Measurements from ENCODE around the gene PHF21A.
"Not testable (repeated sequence)": the region's sequence is repeated elsewhere in the genome, so short reads cannot be mapped to it uniquely, and the experiment has no call there.

The PHF21A gene

DNA sequence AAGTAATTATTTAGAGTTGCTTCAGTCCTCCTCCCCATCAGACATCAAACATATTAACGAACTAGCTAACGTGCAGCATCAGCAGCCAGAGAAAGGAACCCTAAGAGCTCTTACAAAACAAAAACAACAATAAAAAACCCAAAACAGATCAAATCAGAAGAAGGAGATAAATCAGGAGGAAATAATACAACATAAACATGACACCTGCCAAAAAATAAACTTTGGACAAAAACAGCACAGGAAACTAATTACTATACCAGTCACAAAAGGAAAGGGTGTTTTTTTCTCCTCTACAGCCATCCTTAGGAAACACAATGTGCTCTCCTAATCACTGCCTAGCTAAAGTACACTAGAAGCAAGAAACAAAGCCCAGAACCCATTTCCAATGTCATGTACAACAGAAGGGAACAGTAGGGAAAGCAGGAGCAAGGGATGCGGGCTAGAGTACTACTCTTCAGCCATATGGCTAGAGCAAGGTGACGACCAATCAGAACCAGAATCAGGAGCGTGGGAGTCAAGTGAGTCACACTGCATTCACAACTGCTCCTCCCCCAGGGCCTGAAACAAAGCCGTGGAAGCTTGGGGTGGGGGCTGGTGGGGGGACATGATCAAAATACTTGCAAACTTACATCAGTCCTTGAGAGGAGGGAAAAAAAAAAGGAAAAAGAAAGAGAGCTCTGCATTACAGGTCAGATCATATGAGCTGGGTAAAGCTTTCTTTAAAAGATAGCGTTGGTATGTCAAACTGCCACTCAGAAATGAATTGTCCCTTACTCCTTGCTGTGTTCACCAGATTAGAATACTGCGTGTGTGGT lies 138.4 kb downstream of the PHF21A start:
- peak; percentile 85 for DNase-seq (ENCODE audit: low read depth)

DNA sequence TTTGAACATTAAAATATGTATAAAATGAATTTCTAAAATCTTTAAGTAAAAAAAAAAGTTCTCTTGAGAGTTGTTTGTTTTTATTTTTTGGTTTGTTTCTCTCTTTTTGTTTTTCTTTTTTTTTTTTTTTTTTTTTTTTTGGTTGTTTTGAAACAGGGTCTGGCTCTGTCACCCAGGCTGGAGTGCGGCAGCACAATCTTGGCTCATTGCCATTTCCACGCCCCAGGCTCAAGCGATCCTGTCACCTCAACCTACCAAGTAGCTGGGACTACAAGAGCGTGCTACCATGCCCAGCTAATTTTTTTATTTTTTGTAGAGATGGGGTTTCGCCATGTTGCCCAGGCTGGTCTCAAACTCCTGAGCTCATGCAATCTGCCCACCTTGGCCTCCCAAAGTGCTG lies 139.4 kb downstream of the PHF21A start:
- not testable (repeated sequence) for DNase-seq (ENCODE audit: low read depth)

DNA sequence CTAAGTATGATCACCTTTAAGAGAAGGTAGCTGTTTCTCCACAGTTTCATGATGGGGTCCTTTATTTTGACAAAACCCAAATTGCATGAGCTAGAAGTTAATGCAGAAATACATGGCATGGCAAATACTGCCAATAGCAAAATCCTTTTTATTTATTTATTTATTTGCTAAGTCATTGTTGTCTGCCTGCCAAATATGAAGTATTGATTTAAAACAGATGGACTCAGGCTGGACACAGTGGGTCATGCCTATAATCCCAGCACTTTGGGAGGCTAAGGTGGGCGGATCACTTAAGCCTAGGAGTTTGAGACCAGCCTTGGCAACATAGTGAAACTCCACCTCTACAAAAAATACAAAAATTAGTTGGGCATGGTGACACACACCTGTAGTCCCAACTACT lies 146.4 kb downstream of the PHF21A start:
- no peak for DNase-seq (ENCODE audit: low read depth)

DNA sequence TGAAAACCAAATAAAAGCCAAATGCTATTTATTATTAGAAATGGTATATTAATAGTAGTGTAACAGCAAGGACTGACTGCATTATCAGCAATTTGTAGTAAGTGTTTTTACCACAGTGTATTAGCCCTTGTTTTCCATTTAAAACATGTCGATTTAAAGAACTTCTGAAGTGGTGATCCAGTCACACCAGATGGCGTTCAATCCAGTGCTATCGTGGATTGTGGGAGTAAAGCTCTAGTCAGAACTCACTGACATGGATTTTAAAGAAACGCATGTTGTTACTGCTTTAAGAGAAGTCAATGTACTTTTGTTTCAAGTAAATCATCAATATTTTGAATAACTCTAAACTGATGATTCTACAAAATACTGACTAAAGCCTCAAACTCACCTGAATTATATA lies 147.7 kb downstream of the PHF21A start:
- no peak for DNase-seq (ENCODE audit: low read depth)

DNA sequence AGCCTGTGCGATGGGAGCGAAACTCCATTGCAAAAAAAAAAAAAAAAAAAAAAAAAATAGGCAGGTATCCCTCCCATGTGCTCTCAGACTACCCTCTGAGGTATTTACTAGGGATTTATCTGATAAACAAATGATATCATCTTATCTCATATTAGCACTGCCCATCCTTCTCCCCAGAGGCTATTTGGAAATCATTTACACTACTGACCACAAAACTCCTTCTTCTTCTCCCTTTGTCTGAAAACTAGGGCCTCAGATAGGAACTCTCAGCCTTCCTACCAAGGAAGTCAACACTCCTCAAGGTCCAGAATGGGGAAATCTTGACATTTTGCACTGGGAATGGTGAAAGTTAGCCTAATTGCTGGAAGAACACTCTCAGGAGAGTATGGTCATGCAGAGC lies 152.4 kb downstream of the PHF21A start:
- DNase-seq (ENCODE audit: low read depth), result peak; percentile 63

DNA sequence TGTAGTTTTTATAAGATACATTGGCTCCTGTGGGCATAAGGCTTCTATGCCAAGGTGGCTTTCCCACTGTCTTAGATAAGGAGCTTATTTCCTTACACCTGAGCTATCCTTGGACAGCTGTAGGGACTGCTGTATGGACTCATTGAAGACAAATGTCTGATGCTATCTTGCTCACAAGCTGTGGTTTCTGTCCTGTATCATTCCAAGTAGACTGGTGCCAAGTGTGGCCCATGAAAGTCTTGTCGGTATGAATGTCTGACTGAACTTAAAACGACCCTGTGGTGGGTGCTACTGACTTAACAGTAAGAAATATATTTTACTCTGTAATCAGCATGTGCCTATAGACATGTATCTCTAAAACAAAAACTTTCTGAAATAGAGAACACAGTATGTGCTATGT lies 153.7 kb downstream of the PHF21A start:
- DNase-seq (ENCODE audit: low read depth), result no peak

DNA sequence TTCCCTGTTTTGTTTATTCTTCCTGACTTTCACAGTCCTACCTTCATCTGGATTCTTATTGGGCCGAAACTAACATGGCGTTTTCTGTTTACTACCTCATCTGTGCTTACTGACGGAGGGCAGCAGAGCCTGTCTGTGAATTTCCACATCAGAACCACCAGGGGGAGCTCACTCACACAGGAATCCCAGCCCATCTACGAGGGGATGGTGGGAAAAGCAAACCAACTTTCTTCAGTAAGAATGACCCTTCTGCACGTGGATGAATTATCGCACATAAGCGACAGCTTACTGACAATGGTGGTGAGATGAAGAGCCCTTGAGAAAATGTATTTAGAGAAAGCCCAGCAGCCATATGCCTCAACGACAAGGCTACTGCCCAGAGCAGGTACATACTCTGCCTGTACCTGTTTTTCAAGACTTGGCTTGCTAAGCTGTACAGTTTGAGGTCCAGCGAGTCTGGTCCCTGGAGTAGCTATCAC lies 156.3 kb downstream of the PHF21A start:
- DNase-seq (ENCODE audit: low read depth), result peak; percentile 70

DNA sequence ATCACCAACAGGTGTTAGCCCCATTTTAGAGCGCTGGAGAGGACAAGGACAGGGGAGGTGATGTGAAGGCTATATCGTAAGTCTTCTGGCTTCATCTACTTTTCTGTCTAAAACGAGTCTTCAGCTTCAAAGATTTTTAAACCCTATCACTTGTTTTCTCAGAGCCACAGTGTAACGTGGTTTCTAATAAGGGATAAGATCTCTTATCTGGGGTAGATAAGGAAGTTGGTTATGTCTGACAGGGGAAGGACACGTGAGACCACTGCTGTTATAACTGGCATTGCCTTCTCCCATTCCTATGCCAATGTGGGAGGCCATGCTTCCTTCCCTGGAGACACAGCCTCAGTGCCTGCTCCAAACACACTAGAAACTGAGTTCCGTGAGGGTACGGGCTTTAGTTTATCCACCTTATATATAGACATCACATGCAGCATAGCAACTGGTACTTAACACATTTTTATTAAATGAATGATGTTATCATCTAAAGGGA lies 159.5 kb downstream of the PHF21A start:
- peak; percentile 7 for DNase-seq (ENCODE audit: low read depth)

DNA sequence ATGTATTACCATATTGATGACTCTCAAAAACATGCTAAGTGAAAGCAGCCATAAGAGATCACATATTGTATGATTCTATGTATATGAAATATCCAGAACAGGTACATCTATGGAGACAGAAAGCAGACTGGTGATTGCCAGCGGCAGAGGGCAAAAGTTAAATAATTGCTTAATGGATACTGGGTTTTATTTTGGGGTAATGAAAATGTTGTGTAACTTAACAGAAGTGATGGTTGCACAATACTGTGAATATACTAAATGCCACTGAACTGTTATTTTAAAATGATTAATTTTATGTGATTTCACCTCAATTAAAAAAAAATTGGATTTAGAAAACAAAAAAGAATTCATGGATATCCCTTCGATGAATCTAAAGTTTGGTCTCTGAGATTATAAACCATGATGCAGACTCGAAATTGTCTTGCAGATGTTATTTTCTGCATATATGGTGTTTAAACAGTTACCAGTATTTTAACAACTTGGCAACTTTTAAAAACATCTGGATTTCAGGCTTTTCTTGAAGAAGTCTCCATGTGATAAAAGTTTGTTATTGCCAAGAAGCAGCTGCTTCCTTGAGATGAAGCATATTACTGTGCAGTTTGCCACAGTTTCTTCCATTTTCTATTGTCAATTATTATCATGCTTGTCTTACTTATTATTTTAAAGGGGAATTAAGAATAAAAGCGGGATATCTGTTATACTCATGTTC lies 160.7 kb downstream of the PHF21A start:
- DNase-seq (ENCODE audit: low read depth), result no peak

DNA sequence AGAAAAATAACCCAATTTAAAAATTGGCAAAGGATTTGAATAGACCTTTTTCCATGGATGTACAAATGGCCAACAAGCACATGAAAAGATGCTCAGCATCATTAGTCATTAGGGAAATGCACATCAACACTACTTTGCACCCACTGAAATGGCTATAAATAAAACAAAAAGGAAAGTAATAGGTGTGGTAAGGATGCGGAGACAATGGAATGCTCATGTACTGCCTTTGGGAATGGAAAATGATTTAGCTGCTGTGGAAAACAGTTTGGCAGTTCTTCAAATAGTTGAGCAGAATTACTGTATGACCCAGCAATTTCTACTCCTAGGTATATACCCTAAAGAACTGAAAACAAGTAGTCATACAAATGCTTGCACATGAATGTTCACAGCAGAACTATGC lies 161.4 kb downstream of the PHF21A start:
- peak; percentile 21 for DNase-seq (ENCODE audit: low read depth)

DNA sequence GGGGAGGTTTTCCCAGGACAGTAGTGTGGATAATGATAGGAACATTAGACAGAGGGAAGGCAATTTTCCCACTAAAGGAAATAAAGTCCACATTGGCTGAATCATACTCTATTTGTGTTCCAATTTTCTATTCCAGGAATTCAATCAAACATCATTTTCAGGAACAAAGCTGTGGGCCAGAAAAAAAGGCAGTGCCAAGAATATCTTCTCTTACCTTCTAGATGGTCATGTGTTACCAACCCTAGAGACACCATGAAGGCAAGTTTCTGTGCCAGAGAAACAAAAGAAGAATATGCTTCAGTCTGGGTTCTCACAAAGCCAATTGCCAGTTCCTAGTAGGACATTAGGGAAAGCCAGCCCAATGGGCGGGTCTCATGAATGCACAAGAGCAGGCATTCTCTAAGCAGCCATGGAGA lies 171.3 kb downstream of the PHF21A start:
- no peak for DNase-seq (ENCODE audit: low read depth)

DNA sequence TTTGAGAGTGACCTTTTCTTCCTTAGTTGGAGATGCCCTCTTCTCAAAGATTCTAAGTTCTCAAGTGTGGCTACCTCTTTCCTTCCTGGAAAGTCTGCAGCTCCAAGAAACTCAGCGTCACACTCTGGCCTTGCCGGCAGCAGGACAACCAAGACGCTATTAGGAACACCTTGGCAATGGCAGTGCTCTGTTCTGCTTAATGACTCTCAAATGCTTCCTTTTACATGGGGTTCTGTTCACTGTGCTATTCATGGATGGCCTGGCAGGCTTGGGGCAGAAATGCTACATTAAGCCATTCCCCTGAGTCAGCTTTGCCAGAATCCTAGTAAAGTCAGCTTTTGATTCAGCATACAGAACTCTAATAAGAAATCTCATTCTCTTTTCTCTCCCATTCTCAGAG lies 172.9 kb downstream of the PHF21A start:
- no peak for DNase-seq (ENCODE audit: low read depth)

DNA sequence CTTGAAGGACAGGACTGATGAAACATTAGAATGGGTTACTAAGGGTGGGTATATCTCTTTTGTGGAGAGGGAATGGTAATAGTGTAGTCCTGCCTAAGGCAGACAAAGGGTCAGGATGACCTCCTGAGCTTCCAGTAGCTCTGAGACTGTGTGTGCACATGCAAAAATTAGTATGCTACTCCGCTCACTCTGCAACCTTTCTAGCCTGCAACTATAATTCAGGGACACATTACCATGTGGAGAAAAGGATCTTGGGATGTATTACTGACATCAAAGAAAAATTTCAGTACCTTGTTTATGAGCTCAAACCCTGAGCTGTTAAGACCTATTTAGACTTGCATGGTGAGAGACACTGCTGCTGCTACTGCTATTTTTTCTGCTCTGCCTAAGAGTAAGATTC lies 173.4 kb downstream of the PHF21A start:
- DNase-seq (ENCODE audit: low read depth), result no peak

DNA sequence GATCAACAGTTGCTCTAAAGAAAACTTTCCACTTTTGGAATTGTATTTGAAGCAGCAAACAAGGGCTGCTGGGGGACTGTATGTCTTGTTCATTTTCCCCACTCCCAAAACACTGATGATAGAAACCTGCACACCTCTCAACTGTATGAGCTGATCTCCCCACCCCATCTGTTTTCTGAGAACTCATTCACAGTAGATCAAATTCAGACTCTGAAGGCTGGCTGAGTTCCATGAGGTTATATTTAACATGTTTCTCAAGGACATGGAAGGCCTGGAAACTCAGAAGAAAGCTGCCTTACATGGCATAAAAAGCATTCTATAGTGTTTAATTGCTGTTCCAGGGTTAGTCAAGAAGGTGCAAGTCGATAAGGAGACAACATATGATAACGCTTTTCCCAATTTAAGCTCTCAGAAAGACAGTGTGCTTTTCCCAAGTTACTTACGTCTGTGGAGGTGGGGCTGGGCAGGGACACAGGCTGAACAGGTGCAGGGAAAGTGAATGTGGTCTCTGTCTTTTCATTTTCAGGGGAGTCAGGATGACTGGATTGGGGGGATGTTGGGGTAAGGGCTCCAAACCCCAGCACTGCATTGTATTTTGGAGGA lies 175.8 kb downstream of the PHF21A start:
- DNase-seq (ENCODE audit: low read depth), result no peak

DNA sequence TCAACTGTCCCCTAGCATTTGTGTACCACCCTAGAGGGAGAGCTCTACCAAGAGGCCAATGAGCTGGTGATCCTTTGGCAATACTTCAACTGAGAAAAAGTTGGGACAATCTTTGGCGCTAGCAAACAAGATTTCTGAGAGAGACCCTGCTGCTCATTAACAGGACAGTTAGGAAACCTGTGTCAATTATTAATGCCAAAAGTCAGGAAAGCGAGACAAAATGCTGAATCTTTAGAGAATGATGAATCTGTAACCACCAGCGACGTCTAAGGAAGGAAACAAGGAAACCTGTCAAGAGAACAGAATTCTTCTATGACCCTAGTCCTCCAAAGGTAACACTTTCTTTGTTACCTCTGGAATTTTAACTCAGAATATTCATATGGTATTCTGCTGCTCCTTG lies 178.9 kb downstream of the PHF21A start:
- DNase-seq (ENCODE audit: low read depth), result no peak

DNA sequence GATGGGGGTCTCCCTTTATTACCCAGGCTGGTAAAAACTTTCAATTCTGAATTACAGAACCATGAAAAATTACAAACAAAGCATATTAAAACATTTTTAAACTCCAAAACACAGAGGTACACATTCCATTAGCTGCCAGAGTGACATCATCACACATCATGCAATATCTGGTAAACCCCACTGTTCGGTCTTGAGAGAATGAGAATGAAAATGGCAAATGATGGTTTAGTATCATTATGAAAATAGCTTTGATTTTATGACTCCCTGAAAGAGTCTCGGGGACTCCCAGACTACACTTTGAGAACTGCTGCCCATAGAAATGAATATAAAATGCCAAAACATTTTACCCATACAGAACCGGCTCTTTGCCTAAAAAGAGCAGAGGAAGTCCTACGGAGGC lies 180.0 kb downstream of the PHF21A start:
- no peak for DNase-seq (ENCODE audit: low read depth)

DNA sequence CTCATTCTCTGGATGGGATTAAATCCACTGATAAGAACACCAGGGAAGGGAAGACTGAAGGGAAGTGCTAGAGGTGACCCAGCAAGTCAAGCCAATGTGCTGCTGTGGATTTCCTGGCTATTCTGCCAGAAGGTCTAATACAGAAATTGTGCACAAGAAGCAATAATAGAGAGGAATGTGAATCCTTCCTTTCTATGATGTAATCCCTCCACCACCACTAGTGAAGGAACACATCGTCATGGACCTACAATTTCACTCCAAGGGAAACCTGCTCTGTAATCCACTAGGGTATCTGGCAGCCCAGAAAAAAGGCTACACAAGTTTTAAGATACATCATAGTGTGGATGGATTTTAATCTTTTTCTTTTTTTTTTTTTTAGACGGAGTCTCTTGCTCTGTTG lies 181.4 kb downstream of the PHF21A start:
- DNase-seq (ENCODE audit: low read depth), result peak; percentile 44

DNA sequence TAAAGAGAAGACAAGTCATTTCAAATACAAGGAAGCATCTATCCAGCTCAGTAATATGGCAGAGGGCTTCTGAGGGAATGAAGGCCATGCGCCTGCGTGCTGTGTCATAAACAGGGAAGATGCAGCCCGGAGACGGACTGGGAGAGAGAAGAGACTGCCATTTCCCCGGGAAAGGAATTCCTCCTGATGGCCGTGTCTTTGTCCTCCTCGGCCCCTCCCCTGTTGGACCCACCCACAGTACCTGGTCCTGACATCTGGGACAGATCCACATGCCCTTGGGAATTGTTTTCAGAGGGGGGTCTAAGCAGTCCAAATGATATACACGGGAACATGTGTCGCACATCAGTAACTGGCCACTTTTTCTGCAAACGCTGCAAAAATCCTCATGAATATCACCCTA lies 183.3 kb downstream of the PHF21A start:
- DNase-seq (ENCODE audit: low read depth), result no peak

DNA sequence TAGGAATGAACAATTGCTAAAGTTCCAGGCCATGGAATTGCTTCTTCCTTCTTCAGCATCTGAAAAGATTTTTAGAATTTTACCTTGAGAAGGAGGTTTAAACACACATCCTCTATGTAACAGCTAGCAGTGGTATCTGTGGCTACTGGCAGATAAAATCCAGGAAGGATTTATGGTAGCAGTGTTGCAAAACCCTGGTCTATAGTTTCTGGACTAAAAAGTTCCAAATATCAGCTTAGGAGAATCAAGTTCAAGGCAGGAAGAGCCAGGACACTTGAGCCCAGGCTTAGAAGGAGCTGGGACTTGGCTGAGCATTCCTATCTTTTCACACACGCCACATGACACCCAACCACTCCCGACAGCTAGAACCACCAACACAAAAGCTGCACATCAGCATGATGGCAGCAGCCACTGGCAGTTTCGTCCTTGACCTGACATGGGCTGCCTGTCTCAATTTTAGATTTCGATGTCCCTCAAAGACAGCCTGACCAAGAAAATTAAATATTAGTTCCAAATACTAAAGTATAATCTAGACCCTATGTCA lies 184.7 kb downstream of the PHF21A start:
- DNase-seq (ENCODE audit: low read depth), result peak; percentile 53

DNA sequence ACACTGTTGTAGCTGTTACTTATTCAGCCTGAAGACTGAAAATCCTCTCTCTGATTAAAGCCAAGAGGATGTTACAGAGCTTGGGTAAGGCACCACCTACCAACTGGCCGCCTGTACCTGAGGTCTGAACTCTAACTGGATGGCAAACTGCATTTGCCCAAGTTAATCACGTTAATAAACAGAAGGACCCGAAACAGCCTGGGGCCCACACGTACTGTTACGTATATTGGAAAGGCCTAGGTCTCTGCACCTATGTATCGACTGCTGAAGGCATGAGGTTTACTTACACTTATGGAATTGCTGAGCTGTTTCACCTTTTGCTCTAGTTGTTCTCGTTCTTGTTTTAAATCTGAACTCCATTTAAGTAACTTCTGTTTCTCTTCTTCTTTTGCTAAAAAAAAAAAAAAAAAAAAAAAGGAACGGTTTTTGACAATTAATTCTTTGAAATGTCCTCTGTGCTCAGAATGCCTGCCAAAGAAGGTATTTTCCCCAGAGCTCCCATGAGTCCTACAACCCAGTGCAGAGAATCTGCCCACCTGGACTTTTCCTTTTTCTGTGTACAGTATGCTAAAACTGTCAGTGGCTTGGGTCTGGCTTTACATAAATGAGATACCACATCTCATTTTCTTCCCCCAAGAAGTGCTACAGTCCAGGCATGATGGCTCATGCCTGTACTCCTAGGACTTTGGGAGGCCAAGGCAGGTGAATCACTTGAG lies 185.7 kb downstream of the PHF21A start:
- DNase-seq (ENCODE audit: low read depth), result no peak

DNA sequence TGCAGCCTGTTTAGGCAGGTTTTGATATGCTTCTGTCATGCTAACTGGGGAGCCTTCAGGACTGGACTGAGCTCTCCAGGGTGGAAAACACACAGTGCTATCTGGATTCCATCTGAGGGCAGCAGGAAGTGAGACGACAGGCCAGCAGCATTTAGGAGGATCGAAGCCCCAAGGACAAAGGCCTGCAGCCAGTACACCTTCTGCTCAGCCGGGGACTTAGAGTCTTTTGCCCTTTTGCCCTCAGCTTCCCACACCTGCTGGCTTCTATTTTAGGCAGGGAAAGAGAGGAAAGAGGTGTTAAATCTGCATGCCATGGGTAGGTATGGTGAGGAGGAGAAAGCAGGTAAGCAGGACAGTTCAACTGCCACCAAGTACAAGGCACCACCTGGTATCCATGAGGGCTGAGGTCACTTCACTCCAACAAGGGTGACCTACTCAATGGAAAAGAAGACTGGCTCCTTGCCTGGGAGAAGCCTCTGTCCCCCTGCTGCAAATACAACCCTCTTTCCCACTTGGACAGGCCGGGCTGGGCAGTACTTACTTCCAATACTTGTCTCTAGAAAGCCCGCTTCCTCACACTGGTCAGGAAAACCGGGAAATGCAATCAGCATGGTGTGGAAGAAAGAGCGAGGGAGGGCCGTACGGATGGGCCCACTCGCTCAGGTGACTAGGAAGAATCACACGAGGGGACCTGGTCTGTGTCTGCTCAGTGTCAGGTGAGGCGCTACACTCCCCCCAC lies 186.5 kb downstream of the PHF21A start:
- no peak for DNase-seq (ENCODE audit: low read depth)
